Stimulated activated naive B cell treated with anti-CD40 and anti-IgM and Interleukin-4, amounts not matched to agents 10 μg/mL and 1 μg/mL and 100 μg/mL, for 72 hours (primary cell): ENCODE measurements around the gene PTPRZ1.
A peak's percentile ranks its signal among the peaks of the same experiment; 100 is the strongest.

Source experiments
- ATAC-seq, 2 donors: fragments of 150-1000 bp; cut with Tn5 transposase; replicated peaks; 2 replicates each; pipeline ENCODE4 v1.10.0; 2021; ENCODE audit warnings: moderate library complexity in 1 of 2
- DNase-seq: peaks from one replicate; pipeline ENCODE4 v3.0.0; 2021
- H3K27ac Mint-ChIP-seq: one replicate; pipeline ENCODE4 v1.8.0; 2022; ENCODE audit warnings: mild to moderate bottlenecking, mixed read lengths
- H3K27me3 Mint-ChIP-seq, 2 donors: one replicate each; pipeline ENCODE4 v1.8.0; 2022; ENCODE audit warnings: mixed read lengths in 2 of 2
- H3K36me3 Mint-ChIP-seq, 2 donors: one replicate each; pipeline ENCODE4 v1.8.0; 2022; ENCODE audit warnings: mixed read lengths in 2 of 2, mild to moderate bottlenecking in 1 of 2
- H3K4me1 Mint-ChIP-seq, 2 donors: one replicate each; pipeline ENCODE4 v1.8.0; 2022; ENCODE audit warnings: mixed read lengths in 2 of 2, mild to moderate bottlenecking in 1 of 2
- H3K4me3 Mint-ChIP-seq, 2 donors: one replicate each; pipeline ENCODE4 v1.8.0; 2022; ENCODE audit warnings: mild to moderate bottlenecking in 2 of 2, mixed read lengths in 2 of 2, moderate library complexity in 1 of 2
- H3K9me3 Mint-ChIP-seq, 2 donors: one replicate each; pipeline ENCODE4 v1.8.0; 2022; ENCODE audit warnings: mixed read lengths in 2 of 2, mild to moderate bottlenecking in 1 of 2

PTPRZ1 gene

GRCh38 chr7:121916211-121916610 lies 43.2 kb downstream of the PTPRZ1 start:
- no peaks in the 10 kb centered on the region for H3K36me3 Mint-ChIP-seq
- H3K4me3 Mint-ChIP-seq = no peak overlapping the region

GRCh38 chr7:121919986-121920385 lies 47.0 kb downstream of the PTPRZ1 start:
- H3K27me3 Mint-ChIP-seq = no peaks in the 10 kb centered on the region
- no peak overlapping the region for H3K27ac Mint-ChIP-seq
- H3K9me3 Mint-ChIP-seq = no peaks in the 10 kb centered on the region
- no peak overlapping the region for H3K4me3 Mint-ChIP-seq
- H3K36me3 Mint-ChIP-seq = no peaks in the 10 kb centered on the region
- ATAC-seq (no peak), DNase-seq (no peak)
- H3K4me1 Mint-ChIP-seq = no peaks in the 10 kb centered on the region

More at GRCh38 chr7:121916211-121916610, 43.2 kb downstream of the PTPRZ1 start:
- H3K27ac Mint-ChIP-seq = no peak overlapping the region
- no peaks in the 10 kb centered on the region for H3K27me3 Mint-ChIP-seq
- H3K9me3 Mint-ChIP-seq = no peaks in the 10 kb centered on the region
- ATAC-seq (no peak), DNase-seq (no peak)
- no peaks in the 10 kb centered on the region for H3K4me1 Mint-ChIP-seq

- Mint-ChIP-seq H3K4me1 (no peaks in the 10 kb centered on the region), H3K4me3 (no peak overlapping the region)
- ATAC-seq = no peak
These were observed 51.6 kb downstream of the PTPRZ1 start for GRCh38 chr7:121924269-121925186.

GRCh38 chr7:121931149-121931902 lies 58.4 kb downstream of the PTPRZ1 start:
- H3K36me3 Mint-ChIP-seq = no peaks in the 10 kb centered on the region
- H3K9me3 Mint-ChIP-seq = peaks cover 0 to 2% of the 10 kb centered on the region in 2 donors
- no peak overlapping the region for H3K4me3 Mint-ChIP-seq
- no peaks in the 10 kb centered on the region for H3K27me3 Mint-ChIP-seq
- DNase-seq (no peak), ATAC-seq (peak in 1 of 2 donors; percentile 19)
- H3K4me1 Mint-ChIP-seq = no peaks in the 10 kb centered on the region
- H3K27ac Mint-ChIP-seq = no peak overlapping the region

More at GRCh38 chr7:121924269-121925186, 51.6 kb downstream of the PTPRZ1 start:
- DNase-seq = no peak
- no peaks in the 10 kb centered on the region for H3K36me3 Mint-ChIP-seq
- no peaks in the 10 kb centered on the region for H3K9me3 Mint-ChIP-seq
- no peaks in the 10 kb centered on the region for H3K27me3 Mint-ChIP-seq
- no peak overlapping the region for H3K27ac Mint-ChIP-seq

GRCh38 chr7:121932768-121933167 lies 59.8 kb downstream of the PTPRZ1 start:
- Mint-ChIP-seq H3K9me3 (peaks cover 0 to 2% of the 10 kb centered on the region in 2 donors), H3K4me1 (no peaks in the 10 kb centered on the region), H3K36me3 (no peaks in the 10 kb centered on the region), H3K27ac (no peak overlapping the region), H3K27me3 (no peaks in the 10 kb centered on the region), H3K4me3 (no peak overlapping the region)
- DNase-seq (no peak), ATAC-seq (no peak)

GRCh38 chr7:121936951-121937623 lies 64.1 kb downstream of the PTPRZ1 start:
- no peaks in the 10 kb centered on the region for H3K27me3 Mint-ChIP-seq
- H3K36me3 Mint-ChIP-seq = no peaks in the 10 kb centered on the region
- H3K4me3 Mint-ChIP-seq = no peak overlapping the region
- H3K9me3 Mint-ChIP-seq = peaks cover 0 to 2% of the 10 kb centered on the region in 2 donors
- H3K4me1 Mint-ChIP-seq = no peaks in the 10 kb centered on the region
- no peak for DNase-seq
- H3K27ac Mint-ChIP-seq = no peak overlapping the region
- ATAC-seq = peak in 1 of 2 donors; percentile 21

GRCh38 chr7:121938429-121938996 lies 65.6 kb downstream of the PTPRZ1 start:
- DNase-seq = no peak
- H3K27ac Mint-ChIP-seq = no peak overlapping the region
- H3K4me1 Mint-ChIP-seq = no peaks in the 10 kb centered on the region
- no peaks in the 10 kb centered on the region for H3K36me3 Mint-ChIP-seq
- H3K4me3 Mint-ChIP-seq = no peak overlapping the region
- peaks cover 0 to 2% of the 10 kb centered on the region in 2 donors for H3K9me3 Mint-ChIP-seq
- ATAC-seq = no peak
- no peaks in the 10 kb centered on the region for H3K27me3 Mint-ChIP-seq

GRCh38 chr7:121940918-121941317 lies 68.0 kb downstream of the PTPRZ1 start:
- H3K9me3 Mint-ChIP-seq = no peaks in the 10 kb centered on the region
- H3K4me3 Mint-ChIP-seq = no peak overlapping the region
- H3K4me1 Mint-ChIP-seq = no peaks in the 10 kb centered on the region
- no peaks in the 10 kb centered on the region for H3K36me3 Mint-ChIP-seq
- ATAC-seq (no peak), DNase-seq (no peak)
- H3K27me3 Mint-ChIP-seq = no peaks in the 10 kb centered on the region
- H3K27ac Mint-ChIP-seq = no peak overlapping the region

GRCh38 chr7:121941830-121942229 lies 68.9 kb downstream of the PTPRZ1 start:
- Mint-ChIP-seq H3K36me3 (no peaks in the 10 kb centered on the region), H3K27ac (no peak overlapping the region), H3K27me3 (no peaks in the 10 kb centered on the region), H3K4me1 (no peaks in the 10 kb centered on the region), H3K9me3 (no peaks in the 10 kb centered on the region), H3K4me3 (no peak overlapping the region)
- DNase-seq (no peak), ATAC-seq (no peak)

- Mint-ChIP-seq H3K27ac (no peak overlapping the region), H3K27me3 (no peaks in the 10 kb centered on the region), H3K4me1 (no peaks in the 10 kb centered on the region), H3K9me3 (no peaks in the 10 kb centered on the region), H3K36me3 (no peaks in the 10 kb centered on the region), H3K4me3 (no peak overlapping the region)
- ATAC-seq (no peak), DNase-seq (no peak)
These were observed 72.1 kb downstream of the PTPRZ1 start for GRCh38 chr7:121945066-121945465.

- no peak overlapping the region for H3K4me3 Mint-ChIP-seq
- no peaks in the 10 kb centered on the region for H3K4me1 Mint-ChIP-seq
- no peaks in the 10 kb centered on the region for H3K9me3 Mint-ChIP-seq
- H3K36me3 Mint-ChIP-seq = no peaks in the 10 kb centered on the region
- ATAC-seq (no peak), DNase-seq (no peak)
- H3K27ac Mint-ChIP-seq = no peak overlapping the region
- no peaks in the 10 kb centered on the region for H3K27me3 Mint-ChIP-seq
These were observed 72.7 kb downstream of the PTPRZ1 start for GRCh38 chr7:121945480-121946236.

- Mint-ChIP-seq H3K36me3 (no peaks in the 10 kb centered on the region), H3K4me1 (no peaks in the 10 kb centered on the region), H3K4me3 (no peak overlapping the region), H3K9me3 (no peaks in the 10 kb centered on the region), H3K27ac (no peak overlapping the region), H3K27me3 (no peaks in the 10 kb centered on the region)
- DNase-seq (no peak), ATAC-seq (no peak)
These were observed 80.2 kb downstream of the PTPRZ1 start for GRCh38 chr7:121953164-121953563.

GRCh38 chr7:121953601-121954000 lies 80.6 kb downstream of the PTPRZ1 start:
- H3K9me3 Mint-ChIP-seq = no peaks in the 10 kb centered on the region
- no peak overlapping the region for H3K27ac Mint-ChIP-seq
- DNase-seq = no peak
- H3K36me3 Mint-ChIP-seq = no peaks in the 10 kb centered on the region
- H3K4me3 Mint-ChIP-seq = no peak overlapping the region
- no peaks in the 10 kb centered on the region for H3K4me1 Mint-ChIP-seq
- no peak for ATAC-seq
- no peaks in the 10 kb centered on the region for H3K27me3 Mint-ChIP-seq
